NCI-H2029 treated with DMSO at 0.1 percent for 48 hours (cell line): ENCODE data around the gene SSH2.
"Not testable (repeated sequence)": the region's sequence is repeated elsewhere in the genome, so short reads cannot be mapped to it uniquely, and the experiment has no call there.

Experiments
- DNase-seq: peaks from one replicate; lab custom pipeline; 2025; lab: John Stamatoyannopoulos, UW

The SSH2 gene

DNA sequence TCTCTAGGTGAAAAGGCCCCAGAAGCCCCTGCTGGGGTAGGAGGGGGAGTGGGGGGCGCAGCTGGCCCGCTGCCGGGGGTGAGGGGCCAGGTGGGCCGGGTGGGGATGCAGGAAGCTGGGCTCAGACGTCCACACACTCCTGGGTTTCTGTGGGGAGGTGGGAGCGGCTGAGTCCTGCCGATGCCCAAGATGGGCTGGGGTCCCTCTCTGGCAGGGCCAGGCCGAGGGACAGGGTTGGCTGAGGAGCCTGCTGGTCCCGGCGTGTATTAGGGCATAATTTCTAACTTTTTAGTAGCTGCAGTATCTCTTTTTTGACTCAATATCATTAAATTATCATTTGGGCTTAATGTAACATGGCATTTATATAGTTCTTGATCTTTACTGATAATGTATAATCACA lies 185.9 kb downstream of the SSH2 start:
- DNase-seq: no peak

DNA sequence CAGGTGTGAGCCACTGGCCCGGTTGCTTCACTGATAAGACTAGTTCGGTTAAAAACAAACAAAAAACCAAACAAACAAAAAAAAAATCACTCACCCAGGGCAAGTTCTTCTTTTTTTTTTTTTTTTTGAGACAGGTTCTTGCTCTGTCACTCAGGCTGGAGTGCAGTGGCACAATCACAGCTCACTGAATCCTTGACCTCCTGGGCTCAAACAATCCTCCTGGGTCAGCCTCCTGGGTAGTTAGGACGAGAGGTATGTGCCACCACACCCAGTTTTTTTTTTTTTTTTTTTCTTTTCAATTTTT lies 187.9 kb downstream of the SSH2 start:
- DNase-seq: no peak

DNA sequence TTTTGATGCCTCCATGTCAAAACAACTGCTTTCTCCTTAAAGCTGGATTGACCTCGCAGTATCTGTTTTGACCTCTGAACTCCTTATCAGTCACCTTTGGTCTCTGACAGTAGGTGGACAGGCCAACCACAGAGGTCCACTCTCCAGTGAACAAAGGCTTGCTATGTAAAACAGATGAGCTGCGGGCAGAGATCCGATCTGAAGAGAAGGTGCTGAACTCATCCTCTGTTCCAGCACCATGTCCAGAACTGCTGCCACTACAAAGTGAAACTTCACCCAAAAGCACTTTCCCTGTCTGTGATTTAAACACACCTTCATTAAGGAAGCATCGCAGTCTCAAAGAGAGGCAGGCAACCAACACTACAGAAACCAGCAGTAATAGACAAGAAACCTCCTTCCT lies 190.0 kb downstream of the SSH2 start:
- DNase-seq: no peak

DNA sequence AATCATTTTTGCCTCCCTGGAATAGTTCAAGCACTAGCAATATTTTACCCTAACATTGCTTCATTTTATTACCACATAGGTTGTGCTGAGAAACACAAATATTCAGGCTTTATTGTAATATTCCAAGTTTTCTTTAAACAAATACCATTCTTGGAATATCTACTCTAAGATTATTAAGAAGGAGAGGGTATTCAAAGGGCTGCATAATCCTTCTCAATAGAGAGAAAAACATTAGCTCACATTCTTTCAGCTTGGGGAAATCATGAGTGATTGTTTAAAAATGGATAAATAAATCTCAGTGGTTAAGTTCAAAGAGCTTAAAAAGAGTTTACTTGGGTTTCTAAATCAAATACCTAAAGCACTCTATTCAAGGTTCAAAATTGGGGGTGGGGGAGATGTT lies 195.4 kb downstream of the SSH2 start:
- DNase-seq: no peak

DNA sequence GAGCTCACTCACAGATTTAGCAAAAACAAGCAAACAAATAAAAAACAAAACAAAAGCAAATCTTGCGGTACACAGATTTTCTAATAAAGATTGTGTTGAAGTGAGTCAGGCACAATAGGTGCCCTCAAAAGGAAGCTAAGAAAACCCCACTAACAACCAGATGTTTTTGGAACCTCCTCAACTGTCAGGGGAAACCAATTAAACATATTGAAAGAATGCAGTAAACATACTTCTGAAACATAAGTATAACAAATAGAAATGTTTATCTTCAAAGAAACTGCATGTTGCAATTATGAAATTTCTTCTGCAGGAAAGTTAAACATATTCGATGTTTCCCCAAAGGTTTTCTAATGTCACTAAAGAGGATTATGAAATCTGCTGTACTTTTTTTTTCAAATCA lies 196.9 kb downstream of the SSH2 start:
- DNase-seq: no peak

DNA sequence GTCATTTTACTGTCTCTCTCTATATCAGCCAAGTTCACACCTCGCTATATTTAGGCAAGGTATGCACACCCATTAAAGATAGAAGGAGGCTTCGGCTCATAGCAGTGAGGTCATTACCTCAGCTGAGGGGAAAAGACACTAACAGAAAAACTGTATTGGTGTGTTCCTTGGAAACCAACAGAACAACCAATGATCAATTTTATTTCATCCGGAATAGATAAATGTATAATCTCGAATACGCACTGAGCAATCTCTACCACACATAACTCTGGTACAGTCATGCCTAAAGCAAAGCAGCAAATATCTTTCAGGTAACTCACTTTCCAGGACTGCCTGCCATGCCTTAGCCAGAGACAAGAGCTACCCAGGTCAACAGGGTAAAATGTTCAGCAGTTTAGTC lies 197.4 kb downstream of the SSH2 start:
- no peak for DNase-seq

DNA sequence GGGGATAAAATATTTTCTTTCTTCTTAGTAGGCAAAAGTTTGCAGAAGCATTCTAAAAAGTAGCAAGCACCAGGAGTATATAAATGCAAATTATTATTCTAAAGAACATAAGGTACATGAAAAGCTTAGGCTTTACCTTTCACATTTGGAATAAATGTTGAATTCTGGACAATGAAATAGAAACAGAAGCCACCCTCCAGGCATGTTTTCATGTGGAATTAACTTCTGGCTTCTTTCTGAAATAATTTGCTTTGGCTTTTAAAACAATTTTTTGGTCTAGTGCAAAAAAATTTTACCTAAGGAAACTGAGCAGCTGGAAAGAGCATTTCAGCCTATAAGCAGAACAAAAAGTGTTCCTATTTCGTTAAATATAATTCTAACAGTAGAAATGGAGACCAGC lies 197.8 kb downstream of the SSH2 start:
- no peak for DNase-seq

DNA sequence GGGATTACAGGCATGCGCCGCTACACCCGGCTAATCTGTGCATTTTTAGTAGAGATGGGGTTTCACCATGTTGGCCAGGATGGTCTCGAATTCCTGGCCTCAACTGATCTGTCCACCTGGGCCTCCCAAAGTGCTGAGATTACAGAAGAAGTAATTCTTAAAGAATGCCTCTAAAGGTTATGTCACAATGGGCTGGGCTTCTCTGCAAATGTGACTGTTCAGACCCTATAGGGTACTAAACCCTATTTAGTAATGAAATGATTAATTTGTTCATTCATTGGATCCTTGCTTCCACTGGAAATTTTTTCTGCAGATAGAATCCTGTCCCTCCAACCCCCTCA lies 198.5 kb downstream of the SSH2 start:
- no peak for DNase-seq

DNA sequence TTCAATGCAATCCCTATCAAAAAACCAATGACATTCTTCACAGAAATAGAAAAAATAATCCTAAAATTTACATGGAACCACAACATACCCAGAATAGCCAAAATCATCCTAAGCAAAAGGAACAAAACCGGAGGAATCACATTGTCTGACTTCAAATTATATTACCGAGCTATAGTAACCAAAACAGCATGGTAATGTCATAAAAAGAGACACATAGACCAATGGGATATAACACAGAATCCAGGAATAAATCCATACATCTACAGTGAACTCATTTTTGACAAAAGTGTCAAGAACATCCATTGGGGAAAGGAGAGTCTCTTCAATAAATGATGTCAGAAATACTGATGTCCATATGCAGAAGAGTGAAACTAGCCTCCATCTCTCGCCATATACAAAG lies 201.5 kb downstream of the SSH2 start:
- DNase-seq: no peak

DNA sequence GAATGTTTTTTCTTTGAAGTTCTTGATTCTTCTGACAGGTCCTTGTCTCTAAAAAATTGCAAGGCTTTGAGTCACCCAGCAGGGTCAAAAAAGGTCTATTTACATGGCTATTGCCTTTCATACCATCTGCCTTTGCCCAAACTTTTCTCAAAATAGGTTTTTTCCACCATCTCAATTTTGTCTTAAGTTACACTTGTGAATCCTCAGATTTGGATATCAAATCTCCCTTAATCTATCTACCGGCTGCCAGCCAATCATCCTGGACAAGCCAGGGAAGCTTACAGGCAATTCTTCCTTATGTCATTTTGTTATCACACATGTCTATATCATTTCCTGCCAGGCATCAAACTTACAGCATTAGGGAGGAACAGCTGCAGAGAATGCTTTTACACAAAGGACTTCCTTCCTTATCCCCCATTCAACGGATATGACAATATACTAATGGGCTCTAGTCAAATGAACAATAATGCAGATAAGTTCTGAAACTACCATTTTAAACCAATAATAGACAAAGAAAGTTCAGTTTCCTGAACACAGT lies 203.2 kb downstream of the SSH2 start:
- no peak for DNase-seq

DNA sequence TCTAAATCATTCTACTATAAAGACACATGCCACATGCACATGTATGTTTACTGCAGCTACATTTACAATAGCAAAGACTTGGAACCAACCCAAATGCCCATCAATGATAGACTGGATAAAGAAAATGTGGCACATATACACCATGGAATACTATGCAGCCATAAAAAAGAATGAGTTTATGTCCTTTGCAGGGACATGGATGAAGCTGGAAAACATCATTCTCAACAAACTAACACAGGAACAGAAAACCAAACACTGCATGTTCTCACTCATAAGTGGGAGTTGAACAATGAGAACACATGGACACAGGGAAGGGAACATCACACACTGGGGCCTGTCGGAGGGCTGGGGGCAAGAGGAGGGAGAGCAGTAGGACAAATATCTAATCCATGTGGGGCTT lies 204.6 kb downstream of the SSH2 start:
- DNase-seq: not testable (repeated sequence)

DNA sequence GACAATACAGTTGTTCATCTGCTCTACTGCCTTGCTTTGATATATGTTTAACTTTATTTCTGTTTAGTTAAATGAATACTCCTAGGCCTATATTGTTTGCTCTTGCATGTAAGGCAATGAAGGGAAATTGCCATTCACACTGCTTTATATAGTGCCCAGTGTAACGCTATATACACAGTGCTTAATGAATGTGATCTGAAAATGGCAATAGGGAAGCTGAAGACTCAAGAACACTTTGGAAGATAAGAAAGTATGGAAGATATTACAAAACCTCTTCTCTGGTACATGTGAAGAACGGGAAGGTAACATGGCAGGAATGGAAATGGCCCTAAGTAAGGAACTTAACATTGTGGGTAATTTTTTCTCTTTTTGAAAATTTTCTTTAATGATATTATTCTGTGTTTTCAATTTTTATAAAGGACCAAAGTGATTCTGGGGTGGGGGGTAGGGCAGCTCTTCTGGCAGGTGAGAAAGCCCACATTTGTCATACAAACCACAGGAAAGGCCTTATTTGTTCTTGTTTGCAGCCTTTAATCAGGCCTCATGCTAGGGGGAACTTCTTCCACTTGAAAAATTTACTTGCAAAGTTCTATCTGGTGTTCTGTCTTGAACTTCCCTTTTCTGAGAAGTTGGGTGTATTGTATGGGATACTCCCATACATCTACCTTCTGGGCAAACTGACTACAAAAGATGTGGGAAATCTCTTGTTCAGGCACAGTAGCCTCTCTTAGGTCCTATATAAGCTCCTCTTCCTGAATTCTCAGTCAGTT lies 206.6 kb downstream of the SSH2 start:
- DNase-seq: no peak

DNA sequence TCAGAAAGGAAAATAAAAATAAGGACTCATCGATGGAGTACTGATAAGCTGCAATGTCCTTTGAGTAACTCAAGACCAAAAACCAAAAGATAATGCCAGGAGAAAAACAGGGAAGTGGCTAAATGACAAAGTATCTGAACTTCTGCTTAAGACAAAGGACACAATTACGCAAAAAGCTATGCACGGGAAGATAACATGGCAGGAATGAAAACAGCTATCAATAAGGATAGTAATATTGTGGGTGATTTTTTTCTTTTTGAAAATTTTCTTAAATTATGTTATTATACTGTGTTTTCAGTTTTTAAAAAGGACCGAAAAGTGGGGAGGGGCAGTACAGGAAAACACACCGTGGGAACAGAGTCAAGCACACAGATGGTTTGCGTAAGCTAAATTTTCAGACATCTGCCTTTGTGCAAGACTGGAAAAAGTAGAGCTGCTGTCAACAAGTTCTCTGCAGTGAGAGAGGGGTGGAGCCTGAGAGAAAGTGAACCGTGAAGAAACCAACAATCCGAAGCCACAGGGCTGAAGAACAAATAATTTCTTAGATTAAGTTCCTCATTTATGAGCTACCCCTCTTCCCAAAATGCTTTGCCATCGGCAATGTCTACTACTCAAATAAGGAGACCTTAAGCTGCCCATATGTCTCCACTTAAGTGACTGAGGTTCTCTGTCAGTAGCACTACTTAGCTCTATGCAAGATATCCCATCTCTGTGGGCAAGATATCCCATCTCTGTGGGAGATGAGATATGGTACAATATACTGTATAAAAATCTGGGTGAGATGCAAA lies 207.4 kb downstream of the SSH2 start:
- DNase-seq: no peak

DNA sequence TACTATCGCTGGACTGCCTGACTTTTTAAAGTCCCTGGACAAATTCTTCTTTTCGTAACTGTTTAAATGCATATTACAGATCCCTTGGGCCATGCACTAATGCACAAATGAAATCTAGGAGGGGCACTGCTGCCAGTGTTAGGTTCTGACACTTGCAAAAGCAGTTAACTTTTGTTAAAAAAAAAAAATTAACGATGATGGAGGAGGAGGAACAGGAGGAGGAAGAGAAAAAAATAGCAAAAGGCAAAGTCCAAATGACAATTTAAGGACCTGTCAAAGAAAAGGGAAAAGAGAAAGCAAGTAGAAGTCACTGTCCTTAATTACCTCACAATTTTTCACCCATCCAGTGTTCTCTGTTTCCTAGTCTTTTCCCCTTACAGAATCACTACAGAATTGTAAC lies 209.5 kb downstream of the SSH2 start:
- no peak for DNase-seq

DNA sequence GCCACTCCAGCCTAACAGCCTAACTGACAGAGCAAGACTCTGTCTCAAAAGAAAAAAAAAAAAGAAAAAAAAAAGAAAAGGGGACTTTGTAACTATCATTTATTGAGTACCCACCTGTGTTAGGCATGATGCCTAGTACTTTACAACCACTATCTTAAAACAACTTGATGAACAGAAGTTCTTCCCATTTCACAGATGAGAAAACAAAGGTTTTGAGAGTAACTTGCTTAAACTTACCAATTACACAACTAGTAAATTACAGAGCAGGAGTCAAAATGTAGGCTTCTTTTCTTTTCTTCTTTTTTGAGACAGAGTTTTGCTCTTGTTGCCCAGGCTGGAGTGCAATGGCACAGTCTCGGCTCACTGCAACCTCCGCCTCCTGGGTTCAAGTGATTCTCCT lies 210.6 kb downstream of the SSH2 start:
- no peak for DNase-seq

DNA sequence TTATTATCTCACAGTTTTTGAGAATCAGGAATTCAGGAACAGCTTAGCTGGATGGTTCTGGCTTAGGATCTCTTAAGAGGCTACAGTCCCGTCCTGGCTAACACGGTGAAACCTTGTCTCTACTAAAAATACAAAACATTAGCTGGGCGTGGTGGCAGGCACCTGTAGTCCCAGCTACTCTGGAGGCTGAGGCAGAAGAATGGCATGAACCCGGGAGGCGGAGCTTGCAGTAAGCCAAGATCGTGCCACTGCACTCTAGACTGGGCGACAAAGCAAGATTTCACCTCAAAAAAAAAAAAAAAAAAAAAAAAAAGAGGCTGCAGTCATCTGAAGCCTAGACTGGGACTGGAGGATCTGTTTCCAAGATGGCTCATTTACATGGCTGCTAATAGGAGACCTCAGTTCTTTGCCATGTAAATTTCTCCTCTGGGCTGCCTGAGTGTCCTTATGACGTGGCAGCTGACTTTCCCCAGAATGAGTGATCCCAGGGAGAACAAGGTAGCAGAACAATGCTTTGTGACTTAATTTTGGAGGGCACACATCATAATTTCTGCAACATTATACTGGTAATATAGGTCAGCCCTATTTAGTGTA lies 211.5 kb downstream of the SSH2 start:
- DNase-seq: no peak

DNA sequence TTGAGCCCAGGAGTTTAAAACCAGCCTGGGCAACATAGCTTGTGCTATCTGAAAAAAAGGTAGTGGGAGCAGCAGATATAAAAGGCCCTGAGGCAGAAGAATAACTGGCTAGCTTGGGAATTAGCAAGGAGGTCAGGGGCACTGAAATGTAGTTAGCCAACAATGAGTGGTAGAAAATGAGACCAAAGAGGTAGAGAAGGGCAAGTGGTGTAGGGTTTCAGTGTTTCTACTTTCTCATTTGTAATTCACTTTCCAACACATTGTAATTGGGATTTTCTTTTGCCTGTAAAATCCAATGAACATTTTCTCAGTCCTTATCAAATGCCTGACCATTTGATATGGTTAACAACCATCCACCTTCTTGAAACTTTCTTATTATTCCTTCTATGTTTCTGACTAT lies 212.2 kb downstream of the SSH2 start:
- DNase-seq: no peak

DNA sequence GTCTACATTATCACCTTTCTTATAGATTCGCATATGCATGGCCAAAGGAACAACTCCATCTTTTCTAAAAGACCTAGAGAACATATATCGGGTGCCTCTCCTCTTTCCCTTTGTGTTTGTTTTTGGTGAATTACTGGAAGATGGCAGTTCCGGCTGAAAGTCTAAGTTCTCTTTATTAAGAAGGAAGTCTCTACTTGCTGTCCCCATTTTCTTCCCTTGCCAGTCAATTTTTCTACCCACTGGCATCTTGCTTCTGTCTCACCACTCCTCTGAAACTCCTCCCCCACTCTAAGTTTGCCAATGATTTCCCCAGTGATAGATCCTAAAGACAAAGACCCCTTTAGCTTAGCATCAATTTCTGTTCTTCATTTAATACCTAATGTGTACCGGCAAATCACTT lies 213.5 kb downstream of the SSH2 start:
- no peak for DNase-seq

DNA sequence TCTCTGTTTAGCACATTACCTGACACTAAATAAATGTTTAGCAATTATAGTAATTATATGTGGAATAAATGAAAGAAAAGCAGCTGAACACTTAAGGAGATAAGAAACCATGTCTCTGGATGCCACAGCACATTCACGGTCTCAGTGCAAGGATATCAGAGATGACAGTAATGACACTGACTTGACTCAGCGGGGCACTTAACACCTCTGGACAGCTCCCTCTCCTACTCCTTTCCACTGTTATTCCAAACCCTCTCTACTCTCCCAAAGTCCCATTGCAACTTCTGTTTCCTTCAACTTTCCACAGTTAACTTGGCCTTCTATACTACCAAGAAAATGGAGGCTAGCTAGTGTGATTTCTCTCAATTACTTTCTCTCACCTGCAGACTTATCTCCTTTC lies 214.3 kb downstream of the SSH2 start:
- DNase-seq: no peak

DNA sequence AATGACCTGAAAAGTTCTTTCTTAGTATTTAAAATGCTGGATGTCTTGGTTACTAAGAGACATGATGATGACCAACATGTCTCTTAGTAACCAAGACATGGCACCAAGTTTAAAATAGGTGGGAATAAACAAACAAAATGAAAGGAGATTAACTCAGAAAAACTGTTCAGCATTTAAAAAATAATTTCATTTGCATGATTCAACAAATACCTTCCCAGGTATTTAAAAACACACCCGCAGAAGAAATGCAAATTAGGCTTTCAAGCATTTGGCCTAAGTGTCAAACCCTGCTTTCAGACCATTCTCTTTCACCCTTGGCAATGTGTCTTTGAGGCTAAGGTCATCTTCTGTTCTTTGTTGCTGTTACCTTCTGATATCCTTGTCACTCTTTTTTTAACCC lies 215.9 kb downstream of the SSH2 start:
- no peak for DNase-seq

DNA sequence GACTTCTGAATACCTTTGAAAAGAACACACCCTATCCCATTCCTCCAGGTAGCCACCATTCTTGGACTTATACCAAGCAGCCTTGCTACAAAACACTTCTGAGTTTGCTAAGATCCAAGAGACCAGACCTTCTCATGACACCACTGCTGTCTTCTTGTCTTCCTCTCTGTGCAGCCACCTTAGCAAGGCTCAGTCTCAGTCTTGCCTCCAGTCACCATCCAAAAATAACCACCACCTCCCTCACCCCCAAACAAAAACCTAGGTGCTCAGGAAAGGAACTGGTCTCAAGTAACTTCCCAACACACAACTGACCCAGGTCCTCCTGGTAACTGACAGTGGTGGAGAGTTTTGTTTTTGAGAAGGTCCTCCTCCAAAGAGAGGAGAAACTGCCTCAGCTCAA lies 216.4 kb downstream of the SSH2 start:
- DNase-seq: no peak

DNA sequence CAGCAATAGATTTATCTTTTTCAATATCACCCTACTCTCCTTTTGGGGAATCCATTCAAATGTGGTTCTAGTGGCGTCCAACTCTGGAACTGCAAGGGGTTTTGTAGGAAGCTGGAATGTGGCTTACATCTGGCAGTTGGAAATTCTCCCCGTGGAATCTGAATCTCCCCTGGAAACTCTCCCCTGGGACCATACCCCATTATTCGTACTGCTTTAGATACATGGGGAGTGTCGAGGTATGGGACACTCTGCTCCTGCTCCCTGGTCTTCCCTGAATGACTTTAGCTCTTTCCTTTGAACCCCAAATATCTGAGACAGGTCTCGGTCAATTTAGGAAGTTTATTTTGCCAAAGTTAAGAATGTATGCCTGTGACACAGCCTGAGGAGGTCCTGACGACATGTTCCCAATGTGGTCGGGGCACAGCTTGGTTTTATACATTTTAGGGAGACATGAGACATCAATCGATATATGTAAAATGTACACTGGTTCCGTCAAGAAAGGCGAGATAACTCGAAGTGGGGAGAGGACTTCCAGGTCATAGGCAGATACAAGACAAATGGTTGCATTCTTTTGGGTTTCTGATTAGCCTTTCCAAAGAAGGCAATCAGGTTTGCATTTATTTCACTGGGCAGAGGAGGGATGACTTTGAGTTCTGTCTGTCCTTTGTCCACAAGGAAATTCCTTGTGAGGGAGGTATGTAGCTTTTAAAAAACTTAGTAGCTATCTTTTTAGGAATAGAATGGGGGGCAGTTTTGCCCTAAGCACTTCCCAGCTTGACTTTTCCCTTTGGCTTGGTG lies 218.2 kb downstream of the SSH2 start:
- no peak for DNase-seq
